G401 (cell line): ENCODE measurements around the gene TLE3. TPM values are rescaled to one million over a fixed set of nuclear protein-coding genes. Genes with fewer than 3 reads are reported as not detected.

Source experiments
- DNase-seq: peaks from one replicate; pipeline ENCODE4 v3.0.0-alpha.2; 2015; ENCODE audit warnings: low spot score
- in situ Hi-C: cut with HindIII; loops from 2 replicates; pipeline ENCODE4 v1.10.0; 2016; ENCODE audit warnings: low sequenced_read_pairs, mixed read lengths
- total RNA-seq: library from RNA; depleted of rRNA; stranded (reverse); fragments of >200 nt; shearing (Covaris generic); gene quantifications from 2 replicates; pipeline ENCODE4 v1.2.3, GENCODE V29; 2014

Gene TLE3
- total RNA-seq, 1 experiment from 2014 or later = 34.6 TPM

DNA sequence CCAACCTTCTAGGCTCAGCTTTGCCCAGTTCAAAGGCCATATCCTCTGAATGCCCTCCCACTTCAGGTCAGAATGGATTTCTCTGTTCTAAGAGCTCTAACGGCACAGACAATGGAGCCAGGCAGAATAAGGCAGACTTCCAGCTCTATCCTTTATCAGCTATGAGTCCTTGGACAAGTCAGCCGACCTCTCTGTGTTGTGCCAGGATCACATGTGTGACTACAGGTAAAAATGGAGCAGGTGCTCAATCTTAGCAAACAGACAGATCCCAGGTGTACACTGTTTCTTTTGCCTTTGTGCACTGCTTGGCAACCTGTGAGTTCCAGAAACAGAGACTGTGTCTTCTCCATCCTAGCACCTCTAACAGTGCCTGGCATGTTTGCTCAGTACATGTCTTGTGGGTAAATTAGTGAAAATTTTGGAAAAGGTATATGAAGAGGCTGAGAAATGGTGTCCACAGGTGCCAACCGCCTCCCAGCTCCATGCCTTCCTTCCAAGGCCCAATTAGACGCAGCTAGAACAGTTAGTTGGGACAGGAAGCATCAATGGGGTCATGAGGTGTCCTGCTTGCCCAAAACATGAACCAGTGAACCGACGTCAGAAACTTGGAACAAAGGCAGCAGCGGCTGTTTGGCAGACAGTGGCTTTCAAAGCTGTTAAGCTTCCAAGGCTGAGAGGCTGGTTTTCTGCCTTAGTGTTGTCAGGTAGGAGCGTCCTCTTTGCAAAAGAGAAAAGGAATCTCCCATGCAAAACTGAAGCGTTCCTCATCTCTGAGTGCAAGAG is 28.7 kb downstream of the TLE3 start:
- in situ Hi-C loops = no loop called here
- DNase-seq = no peak

DNA sequence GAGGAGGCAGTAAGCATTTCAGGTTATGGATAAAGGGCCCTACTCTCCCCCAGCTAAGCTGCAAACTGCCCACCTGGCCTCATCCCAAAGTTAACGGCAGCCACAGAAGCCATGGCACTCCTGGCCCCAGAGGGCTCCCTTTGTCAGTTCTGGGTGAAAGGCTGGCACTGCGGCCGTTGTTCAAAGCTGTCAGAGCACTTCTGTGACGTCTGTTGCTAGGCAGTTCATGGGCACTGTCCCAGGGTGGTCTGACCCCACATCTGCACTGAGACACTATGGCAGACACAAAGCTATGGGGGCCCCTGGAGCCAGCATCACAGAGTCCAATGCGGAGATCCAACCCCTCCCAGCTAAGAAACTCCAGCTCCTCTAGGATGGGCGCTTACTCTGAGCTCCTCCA is 30.0 kb downstream of the TLE3 start:
- no peak for DNase-seq
- in situ Hi-C loops = no loop called here

DNA sequence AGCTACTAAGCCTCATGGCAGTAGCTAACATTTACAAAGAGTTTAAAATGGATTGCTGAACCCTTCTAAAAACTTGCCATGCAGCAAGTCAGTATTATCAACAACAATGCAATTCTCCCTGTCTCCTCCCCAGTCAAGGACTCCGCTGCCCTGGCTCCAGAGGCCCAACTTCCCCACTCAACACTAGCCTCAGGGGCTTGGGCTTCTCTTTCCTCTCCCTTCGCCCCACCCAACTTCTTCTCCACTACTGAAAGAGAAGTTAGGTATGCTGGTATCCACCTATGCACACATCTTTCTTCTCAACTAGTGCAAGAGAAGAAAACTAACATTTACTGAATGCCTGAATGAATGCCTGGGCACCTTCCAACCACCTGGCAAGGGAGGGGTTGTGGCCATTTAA is 30.7 kb downstream of the TLE3 start:
- DNase-seq = no peak
- in situ Hi-C loops = no loop called here

DNA sequence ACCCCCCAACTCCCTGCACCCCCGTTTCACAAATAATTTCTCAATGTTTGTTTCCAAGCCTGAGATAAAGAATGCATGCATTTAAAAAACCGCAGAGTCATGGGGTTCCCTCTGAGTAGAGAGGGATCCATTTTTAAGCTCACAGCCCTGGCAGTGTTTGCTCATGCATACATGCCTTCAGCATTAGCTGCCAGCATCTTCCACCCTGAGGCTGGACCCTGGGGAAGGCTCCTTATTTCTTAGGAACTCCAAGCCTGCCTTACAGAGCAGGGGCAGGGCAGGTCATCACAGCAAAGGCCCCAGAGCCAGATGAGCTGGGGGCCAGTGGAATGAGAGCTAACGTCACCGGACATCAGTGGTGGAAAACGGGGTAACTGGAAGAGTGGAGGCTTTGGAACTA is 31.3 kb downstream of the TLE3 start:
- in situ Hi-C loops = no loop called here
- DNase-seq = no peak

DNA sequence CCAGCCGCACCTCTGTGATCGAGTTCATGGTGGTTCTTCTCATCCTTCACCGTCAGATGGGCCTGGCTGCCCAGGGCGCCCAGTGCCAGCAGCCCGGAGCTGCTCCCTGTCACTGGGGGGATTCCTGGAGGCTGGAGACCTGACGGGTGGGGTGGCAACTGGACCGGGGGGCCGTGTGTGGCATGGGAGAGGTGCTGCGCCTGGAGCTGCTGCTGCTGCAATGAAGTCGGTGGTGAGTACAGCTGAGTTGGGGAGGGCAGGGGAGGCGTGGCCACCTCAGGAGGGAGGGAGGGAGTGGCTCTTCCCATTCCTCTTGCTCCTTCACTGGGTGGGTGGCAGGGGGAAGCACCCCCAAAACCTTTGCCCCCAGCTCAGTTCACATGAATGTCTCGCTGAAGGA is 31.7 kb downstream of the TLE3 start:
- DNase-seq = no peak
- in situ Hi-C loops = no loop called here

DNA sequence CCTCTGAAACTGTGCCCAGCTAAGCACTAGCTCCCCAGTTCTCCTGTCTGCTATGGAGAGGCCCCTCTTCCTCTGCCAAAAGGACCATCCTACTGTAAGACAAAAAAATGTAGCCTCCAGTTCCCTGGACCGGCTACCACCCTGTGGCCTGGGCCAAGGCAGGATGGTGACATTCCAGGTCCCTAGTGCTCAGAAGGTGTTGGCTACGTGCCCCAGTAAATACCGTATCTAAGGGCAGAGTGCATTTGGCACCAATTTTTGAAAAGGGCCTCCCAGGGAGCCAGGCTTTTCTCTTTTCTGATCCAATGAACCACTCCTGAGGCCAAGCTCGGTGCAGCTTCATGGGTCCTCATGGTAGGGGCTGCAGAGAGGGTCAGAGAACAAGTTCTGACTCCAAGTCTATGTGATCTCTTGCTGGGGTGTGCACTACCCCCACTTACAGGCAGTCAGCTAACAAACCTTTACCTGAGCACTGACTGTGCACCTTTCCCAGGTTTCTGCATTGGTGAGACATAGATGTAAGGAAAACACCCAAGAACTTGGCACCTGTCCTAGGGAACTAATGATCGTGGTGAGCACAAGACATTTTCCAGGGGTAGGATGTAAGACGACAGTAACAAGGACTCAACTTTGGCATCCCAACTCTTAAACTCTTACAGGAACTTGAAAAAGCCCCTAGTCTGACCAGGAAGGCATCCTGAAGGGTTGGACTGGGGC is 32.6 kb downstream of the TLE3 start:
- DNase-seq = no peak
- in situ Hi-C loops = no loop called here

DNA sequence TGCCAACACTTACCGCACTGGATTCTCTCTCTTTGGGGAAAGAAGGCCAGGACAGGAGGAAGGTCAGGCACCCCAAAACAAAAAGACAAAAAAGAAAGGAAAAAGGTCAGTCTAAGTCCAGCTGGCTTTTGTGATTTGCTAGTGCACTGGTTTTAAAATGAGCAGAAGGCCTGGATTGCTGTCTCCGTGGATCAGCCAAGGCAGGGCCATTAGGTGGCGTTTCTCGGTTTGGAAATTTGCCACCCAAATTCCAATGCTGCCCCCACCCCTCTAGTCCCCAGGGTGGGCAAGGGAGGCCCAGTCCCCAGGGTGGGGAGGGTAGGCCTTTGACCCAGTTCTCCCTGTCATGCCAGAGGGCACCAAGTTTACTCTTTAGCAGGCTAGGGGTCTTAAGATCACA is 33.3 kb downstream of the TLE3 start:
- in situ Hi-C loops = no loop called here

DNA sequence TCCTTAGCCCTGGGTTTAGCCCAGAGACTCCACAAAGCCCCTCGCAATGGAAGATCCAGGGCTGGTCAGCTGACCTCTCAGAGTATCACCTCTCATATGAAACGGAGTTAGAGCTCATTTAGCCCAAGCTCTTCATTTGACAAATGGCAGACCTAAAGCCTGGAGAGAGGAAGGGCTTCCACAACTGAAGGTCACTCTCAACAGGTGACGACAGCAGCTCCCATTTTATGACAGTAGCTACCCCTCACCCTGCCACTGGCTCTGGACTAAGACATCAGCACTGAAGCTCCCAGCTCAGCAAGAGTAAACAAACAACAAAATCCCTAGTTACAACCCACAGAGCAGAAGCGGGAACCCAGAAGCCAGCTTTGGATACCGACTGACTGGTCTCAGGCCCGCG is 33.7 kb downstream of the TLE3 start:
- in situ Hi-C loops = no loop called here
- DNase-seq = no peak

More for the DNA sequence above, 33.3 kb downstream of the TLE3 start:
- no peak for DNase-seq

DNA sequence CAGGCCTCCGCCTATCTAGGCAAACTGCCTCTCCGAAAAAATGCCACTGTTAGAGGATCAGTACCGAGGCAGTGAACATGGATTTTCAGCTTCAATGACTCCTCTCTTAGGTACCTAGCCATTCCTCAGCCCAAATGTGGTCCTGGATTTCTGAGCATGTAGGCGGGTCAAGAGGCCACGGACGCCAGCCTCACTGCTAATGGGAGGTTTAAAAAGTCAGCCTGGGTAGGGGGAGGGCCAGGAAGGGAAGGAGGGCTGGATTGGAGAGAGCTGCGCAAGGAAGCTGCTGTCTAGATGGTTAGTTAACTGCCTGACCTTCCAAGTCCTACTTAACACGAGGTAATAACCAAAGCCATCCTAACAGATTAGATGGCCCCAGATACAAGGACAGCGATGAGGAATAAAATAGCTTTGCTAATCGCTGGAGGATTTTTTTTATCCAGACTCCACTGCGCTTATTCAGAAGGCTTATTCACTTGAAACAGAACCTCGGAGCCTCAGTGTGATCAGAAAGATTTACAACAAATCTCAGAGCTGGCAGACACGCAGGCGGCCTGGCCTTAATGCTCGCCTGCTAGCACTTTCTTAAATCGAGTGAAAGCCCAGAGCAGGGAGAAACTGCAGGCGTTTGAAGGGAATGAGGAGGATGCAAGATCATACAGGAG is 34.3 kb downstream of the TLE3 start:
- no peak for DNase-seq
- in situ Hi-C loops = no loop called here

DNA sequence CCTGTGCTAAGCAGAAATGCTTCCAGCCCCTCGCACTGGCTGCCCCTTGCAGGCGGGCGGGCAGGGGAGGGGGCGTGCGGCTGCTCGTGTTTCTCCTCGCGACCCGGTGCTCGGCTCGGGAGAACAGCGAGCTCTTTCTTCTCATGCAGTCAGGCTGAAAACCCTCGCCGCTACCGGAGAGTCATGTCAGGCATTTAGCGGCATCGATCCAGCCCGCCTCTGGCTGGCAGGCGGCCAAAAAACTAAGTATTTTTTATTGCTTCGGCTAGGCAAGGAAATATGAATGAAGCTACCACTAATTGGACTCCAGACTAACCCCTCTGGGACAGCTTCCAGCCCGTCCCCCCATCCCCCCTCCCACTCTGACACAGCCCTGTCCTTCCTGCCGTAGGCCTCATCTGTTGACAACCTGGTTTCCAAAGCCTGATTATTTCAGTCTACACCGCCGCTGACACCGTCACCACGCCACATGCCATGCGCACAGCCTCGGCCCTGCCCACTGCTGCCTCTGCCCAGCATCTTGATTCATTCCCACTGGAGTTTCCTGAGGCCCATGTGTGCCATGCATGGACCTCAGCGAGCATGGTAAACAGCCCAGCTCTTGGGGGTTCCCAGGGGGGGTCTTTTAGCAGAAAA is 35.3 kb downstream of the TLE3 start:
- DNase-seq = peak; percentile 32
- in situ Hi-C loops = no loop called here

DNA sequence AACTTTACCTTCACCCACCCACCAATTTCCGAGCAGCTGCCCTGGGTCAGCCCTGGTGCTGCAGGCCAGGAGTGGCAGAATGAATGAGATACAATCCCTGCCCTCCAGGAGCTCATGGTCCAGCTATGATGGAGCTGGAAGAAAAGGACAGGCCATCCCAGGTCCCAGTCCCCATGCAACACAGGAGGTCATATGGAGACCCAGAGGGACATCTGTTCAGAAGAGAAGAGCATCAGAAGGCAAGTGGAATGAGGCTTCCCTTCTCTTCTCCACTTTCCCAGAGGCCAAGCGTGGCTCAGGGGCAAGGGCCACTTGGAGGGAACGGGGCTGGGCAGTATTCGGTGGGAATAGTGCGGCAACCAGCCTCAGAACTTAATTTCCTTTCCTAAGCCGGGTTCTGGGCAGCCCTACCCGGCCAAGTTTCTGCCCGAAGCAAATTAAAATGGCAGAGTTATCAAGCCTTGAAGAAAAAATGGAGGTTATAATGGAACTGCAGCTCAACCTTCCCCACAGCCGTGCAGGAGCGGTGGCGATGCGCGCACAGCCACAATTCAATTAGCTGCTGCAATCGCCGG is 35.9 kb downstream of the TLE3 start:
- in situ Hi-C loops = no loop called here
- no peak for DNase-seq

DNA sequence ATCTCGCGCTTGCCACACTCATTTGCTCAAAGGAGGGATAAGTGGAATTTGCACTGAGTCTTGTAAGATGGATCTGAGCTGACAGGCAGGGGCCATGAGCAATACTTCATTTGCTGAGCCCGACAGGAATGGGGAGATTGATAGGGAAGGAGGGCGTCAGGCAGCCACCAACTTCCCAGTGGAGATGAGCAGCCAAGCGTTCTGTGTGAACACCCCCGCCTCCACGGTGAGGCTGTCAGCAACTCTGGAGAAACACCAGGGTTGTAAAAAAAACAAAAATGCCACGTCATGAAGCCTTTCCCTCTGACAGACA is 36.8 kb downstream of the TLE3 start:
- DNase-seq = no peak
- in situ Hi-C loops = no loop called here

DNA sequence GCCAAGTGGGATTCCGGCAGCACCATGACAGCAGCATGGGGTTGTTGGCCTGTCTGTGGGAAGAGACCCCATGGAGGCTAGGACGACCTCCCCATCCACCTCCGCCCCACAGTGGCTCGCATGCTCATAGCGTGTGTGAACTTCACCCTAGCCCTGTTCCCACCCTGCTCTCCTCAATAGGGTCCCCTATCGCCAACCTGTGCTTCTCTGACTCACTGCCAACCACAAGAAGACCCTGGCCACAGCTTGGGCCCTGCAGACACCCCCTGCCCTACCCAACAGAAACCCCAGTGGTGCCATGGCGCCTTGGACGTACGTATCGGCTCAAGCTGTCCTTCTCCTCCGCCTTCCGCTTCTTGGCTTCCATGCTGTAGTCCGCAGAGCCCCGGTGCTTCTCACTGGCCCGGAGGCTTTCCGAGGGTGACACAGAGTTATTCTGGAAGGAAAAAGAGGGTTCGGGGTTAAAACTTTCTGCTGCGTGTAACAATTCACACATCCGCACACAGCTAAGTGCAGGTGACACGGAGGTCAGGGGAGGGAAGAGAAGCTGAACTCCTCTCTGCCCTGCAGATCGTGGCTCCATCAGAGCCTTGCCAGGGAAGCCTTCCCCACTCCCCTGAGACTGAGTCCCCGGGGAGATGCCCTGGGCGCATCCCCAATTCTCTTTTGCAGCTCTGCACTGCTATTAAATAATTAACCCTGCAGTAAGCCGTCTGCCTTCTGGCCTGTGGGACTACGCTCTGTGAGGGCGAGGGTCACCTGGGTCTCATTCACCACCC is 37.3 kb downstream of the TLE3 start:
- DNase-seq = no peak
- in situ Hi-C loops = no loop called here

DNA sequence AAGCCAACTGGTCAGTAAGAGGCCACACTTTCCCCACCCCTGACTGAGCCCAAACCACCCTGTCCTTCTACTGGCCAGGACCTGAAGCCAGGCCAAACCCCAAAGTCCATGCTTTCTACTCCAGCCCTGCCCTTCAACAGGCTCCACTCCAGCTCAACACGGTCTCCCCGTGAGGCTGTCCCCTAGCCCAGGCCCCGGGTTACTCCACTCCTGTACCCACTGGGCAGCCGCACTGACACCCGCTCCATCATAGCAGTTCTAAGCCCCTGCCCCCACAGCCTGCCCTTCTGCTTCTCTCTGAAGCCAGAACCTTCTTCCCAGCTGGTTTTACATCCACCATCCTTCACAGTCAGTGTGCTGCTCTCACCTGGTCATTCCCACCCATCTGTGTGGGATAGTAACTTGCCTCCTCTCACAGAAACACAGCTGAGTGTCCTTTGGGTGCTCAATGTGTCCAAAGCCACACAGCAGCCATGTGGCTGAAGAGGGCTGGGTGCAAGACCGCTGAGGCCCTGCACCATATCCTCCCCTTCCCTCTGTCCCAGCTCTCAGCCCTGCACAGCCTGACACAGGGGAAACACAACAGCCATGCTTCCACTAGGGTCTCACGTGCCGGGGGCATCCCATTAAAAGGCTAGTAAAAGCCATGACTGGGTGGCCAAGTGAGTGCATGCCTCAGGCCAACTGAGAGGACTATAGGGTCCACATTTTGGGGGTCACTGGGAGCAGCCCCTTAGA is 38.1 kb downstream of the TLE3 start:
- in situ Hi-C loops = no loop called here

DNA sequence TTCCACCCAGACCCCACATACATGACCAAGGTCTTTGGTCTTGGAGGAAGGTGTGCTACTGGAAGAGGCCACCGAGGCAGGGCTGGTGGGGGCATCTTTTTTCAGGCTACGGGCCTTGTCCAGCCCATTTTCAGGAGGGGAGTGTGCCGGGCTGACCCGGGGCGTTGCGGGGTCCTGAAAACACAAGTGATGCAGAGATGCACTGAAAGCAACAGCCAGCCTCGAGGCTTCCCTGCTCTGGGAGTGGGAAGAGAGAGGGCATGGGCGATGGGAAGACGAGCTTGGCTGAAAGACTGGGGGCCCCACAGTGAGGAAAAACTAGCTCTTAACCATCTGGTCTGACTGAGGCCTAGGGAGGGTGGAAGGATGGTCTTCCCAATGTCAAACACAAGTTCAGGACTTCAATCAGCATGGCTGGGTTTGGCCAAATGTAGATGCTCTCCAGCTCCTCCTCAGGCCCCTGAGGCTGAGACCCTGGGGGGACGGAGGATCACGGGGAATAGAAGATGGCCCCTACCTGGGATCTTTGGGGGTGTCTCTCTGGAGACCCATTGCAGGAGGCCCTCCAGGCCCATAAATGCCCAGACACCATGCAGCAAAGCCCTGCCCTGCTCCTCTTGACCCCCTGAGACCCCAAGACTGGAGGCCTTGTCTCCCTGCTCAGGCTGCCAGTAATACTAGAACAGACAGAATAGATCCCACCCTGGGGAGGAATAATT is 38.9 kb downstream of the TLE3 start:
- in situ Hi-C loops = no loop called here
- no peak for DNase-seq

More for the DNA sequence above, 38.1 kb downstream of the TLE3 start:
- DNase-seq = no peak

DNA sequence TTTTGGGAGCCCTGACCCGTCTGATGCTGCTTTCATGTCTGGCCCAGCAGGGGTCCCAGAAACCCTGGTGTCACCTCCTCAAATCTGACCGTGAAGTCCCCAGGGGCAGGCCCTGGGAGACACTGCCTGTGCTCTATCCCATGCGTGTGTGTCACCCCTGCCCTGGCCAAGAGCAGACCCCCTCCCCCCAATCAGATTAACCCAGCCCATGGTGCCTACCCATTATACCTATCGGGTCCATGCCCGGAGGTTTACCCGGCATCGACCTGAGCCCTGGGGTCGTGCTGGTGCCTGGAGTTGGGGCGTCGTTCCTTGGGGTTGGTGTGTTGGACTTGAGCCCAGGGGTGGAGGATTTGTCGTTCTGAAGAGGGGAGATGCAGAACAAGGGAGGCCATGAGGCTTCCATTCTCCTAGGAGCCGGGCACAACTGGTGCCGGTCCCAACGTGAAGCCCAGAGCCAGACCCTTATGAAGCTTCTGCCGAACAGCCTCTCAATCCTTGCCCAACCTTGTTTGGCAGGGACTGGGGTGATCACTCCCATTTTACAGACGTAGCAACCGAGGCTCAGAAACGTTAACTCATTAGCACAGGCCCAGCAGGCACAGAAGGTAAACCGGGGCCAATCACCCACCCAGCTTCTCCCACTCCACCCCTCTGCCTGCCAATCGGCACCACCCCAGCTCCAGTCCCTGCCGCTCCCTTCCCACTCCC is 39.6 kb downstream of the TLE3 start:
- in situ Hi-C loops = no loop called here
- no peak for DNase-seq

DNA sequence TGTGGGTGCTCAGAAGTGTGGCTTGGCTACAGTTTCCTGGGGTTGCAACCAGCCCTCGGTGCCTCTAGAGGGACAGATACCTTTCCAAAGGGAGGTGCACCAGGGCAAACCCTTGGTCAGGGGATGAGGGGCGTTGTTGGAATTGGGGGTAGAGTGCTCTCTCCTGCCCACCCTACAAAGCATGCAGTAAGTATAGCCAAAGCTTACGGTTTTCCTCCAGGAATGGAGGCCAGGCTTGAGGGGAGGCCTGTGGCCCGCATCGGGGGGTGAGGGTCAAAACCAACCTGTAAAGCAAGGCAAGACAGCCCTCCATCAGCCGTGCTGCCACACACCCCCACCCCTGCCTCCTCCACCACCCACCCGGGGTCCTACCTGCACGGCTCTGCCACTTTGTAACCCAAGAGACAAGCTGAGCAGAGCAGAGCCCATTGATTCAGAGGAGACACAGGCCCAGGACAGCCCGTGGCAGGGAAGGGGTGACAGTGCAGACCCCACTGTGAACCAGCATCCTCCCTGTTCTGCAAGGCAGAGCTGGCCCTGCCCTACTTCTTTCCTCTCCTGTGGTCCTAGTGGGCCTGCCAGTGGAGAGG is 41.5 kb downstream of the TLE3 start:
- DNase-seq = no peak
- in situ Hi-C loops = no loop called here
